ENCODE measurements around the gene ADH5.

DNA sequence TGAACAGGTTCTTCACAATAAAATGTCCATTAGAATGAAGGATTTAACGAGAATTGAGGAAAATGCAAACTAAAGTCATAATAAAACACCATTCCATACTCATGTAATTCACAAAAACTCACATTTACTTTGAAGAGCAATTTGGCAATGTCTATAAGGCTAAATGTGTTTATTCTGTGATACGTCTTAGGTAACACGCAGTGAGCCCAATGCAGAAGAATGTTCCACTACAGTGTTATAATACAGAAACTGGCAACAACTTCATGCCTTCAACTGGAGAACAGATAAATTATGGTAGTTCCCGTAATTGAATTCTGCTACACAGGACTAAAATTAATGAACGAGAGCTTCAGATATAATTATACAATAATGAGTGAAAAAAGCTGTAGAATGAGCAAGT is 17.4 kb downstream of the ADH5 start:
- TF ChIP-seq, protein P1, sequence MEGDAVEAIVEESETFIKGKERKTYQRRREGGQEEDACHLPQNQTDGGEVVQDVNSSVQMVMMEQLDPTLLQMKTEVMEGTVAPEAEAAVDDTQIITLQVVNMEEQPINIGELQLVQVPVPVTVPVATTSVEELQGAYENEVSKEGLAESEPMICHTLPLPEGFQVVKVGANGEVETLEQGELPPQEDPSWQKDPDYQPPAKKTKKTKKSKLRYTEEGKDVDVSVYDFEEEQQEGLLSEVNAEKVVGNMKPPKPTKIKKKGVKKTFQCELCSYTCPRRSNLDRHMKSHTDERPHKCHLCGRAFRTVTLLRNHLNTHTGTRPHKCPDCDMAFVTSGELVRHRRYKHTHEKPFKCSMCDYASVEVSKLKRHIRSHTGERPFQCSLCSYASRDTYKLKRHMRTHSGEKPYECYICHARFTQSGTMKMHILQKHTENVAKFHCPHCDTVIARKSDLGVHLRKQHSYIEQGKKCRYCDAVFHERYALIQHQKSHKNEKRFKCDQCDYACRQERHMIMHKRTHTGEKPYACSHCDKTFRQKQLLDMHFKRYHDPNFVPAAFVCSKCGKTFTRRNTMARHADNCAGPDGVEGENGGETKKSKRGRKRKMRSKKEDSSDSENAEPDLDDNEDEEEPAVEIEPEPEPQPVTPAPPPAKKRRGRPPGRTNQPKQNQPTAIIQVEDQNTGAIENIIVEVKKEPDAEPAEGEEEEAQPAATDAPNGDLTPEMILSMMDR (IDR thresholded peaks at IDR 0.05; ENCODE audit: low read depth, low read length, poor library complexity, severe bottlenecking): no peak
- TF ChIP-seq EZH2phosphoT487 (IDR thresholded peaks at IDR 0.05; ENCODE audit: borderline replicate concordance, low read length): no peak
